Smooth muscle cell (in vitro differentiated cells): ENCODE measurements around the gene PKD1L1. TPM values are rescaled to one million over a fixed set of nuclear protein-coding genes. Genes with fewer than 3 reads are reported as not detected.

Source experiments
- DNase-seq: peaks from one replicate; lab custom pipeline; 2025; ENCODE audit not compliant: unreplicated experiment; lab: John Stamatoyannopoulos, UW
- H2AFZ ChIP-seq: fragments of 200-600 bp; sonication (generic); 2 replicates; pipeline ENCODE4 v1.6.0; 2016; ENCODE audit warnings: antibody characterized with exemption, low read depth, mild to moderate bottlenecking
- H3F3A ChIP-seq: fragments of 200-600 bp; sonication (generic); 2 replicates; pipeline ENCODE4 v1.6.0; 2017; ENCODE audit warnings: antibody characterized with exemption, low read depth
- H3K27ac ChIP-seq: fragments of 200-600 bp; sonication (generic); 2 replicates; pipeline ENCODE4 v1.5.1; 2016; ENCODE audit warnings: low read depth, mild to moderate bottlenecking
- H3K27me3 ChIP-seq: fragments of 200-600 bp; sonication (generic); 2 replicates; pipeline ENCODE4 v1.6.1; 2016; ENCODE audit warnings: low read depth, mild to moderate bottlenecking
- H3K36me3 ChIP-seq: fragments of 200-600 bp; sonication (generic); 2 replicates; pipeline ENCODE4 v1.5.1; 2016; ENCODE audit warnings: low read depth
- H3K4me1 ChIP-seq: fragments of 200-600 bp; sonication (generic); 2 replicates; pipeline ENCODE4 v1.5.1; 2016; ENCODE audit warnings: low read depth
- H3K4me2 ChIP-seq: fragments of 200-600 bp; sonication (generic); 2 replicates; pipeline ENCODE4 v1.6.0; 2016; ENCODE audit warnings: mild to moderate bottlenecking
- H3K4me3 ChIP-seq: fragments of 200-600 bp; sonication (generic); 2 replicates; pipeline ENCODE4 v1.5.1; 2016; ENCODE audit warnings: mild to moderate bottlenecking
- H3K79me2 ChIP-seq: fragments of 200-600 bp; sonication (generic); 2 replicates; pipeline ENCODE4 v1.6.0; 2016; ENCODE audit warnings: low read depth, mild to moderate bottlenecking
- H3K9ac ChIP-seq: fragments of 200-600 bp; sonication (generic); 2 replicates; pipeline ENCODE4 v1.6.0; 2016; ENCODE audit warnings: low read depth
- H3K9me3 ChIP-seq: fragments of 200-600 bp; sonication (generic); replicated peaks from 2 replicates; pipeline ENCODE4 v1.5.1; 2016; ENCODE audit warnings: low read depth
- H4K20me1 ChIP-seq: fragments of 200-600 bp; sonication (generic); 2 replicates; pipeline ENCODE4 v1.6.0; 2016; ENCODE audit warnings: low read depth
- CTCF ChIP-seq: fragments of 200-600 bp; sonication (generic); IDR thresholded peaks from 2 replicates; pipeline ENCODE4 v1.5.1; 2017; ENCODE audit warnings: borderline replicate concordance, mild to moderate bottlenecking, antibody characterized with exemption; ENCODE audit not compliant: insufficient read depth, poor library complexity, severe bottlenecking
- WGBS: methylation state at CpG from one replicate; pipeline ENCODE4 v1.1.7; 2016; ENCODE audit warnings: low lambda C conversion rate; 5-methylcytosine and 5-hydroxymethylcytosine counted together
- polyA plus RNA-seq: library from polyadenylated mRNA; unstranded; fragments of >200 nt; fragmentation: Nextera tagmentation; extraction: Ambion mirVana; gene quantifications from 2 replicates; pipeline ENCODE4 v1.2.1, GENCODE V29; 2016
- total RNA-seq: library from RNA; depleted of rRNA; stranded (reverse); fragments of >200 nt; gene quantifications from 2 replicates; pipeline ENCODE4 v1.2.3, GENCODE V29; 2014

Gene PKD1L1
- total and polyA plus RNA-seq, 2 experiments from 2014 or later = 0.04 to 0.06 TPM

DNA sequence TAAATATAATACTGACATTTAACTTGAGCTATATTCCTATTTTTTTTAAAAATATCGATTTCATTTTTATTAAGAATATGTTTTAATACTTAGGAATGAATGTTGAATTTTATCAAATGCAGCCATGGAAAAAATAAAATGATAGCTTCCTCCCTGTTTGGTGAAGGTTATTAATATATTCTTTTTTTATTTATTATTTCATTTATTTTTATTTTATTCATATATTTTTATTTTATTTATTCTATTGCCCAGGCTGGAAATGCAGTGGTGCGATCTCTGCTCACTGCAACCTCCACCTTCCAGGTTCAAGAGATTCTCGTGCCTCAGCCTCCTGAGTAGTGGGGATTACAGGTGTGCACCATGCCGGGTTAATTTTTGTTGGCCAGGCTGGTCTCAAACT is 160.2 kb downstream of the PKD1L1 start:
- no peak overlapping the region for H3K4me2 ChIP-seq
- H3K27me3 ChIP-seq = no peaks in the 10 kb centered on the region
- no peaks in the 10 kb centered on the region for H3K79me2 ChIP-seq
- H3F3A ChIP-seq = peaks cover 36% of the 10 kb centered on the region
- H4K20me1 ChIP-seq = no peaks in the 10 kb centered on the region
- no peaks in the 10 kb centered on the region for H3K9me3 ChIP-seq
- no peak overlapping the region for H3K9ac ChIP-seq
- H3K4me1 ChIP-seq = peaks cover 27% of the 10 kb centered on the region
- DNase-seq = no peak
- H3K36me3 ChIP-seq = no peaks in the 10 kb centered on the region
- H2AFZ ChIP-seq = no peak overlapping the region
- no peak overlapping the region for H3K4me3 ChIP-seq
- H3K27ac ChIP-seq = peak overlapping the region; percentile 99
- TF ChIP-seq CTCF = no peak
- WGBS = 95% methylated on average over 4 of the region's 4 CpGs

GRCh38 chr7:47787249-47788069 is 160.8 kb downstream of the PKD1L1 start:
- H2AFZ ChIP-seq = no peak overlapping the region
- H3K27me3 ChIP-seq = no peaks in the 10 kb centered on the region
- H3K4me3 ChIP-seq = no peak overlapping the region
- no peak for TF ChIP-seq CTCF
- peak overlapping the region; percentile 5 for H3K4me2 ChIP-seq
- no peaks in the 10 kb centered on the region for H3K9me3 ChIP-seq
- H3F3A ChIP-seq = peaks cover 42% of the 10 kb centered on the region
- H4K20me1 ChIP-seq = no peaks in the 10 kb centered on the region
- WGBS = 83% methylated on average over 9 of the region's 9 CpGs
- peak overlapping the region; percentile 99 for H3K27ac ChIP-seq
- no peak for DNase-seq
- peak overlapping the region; percentile 33 for H3K9ac ChIP-seq
- H3K79me2 ChIP-seq = no peaks in the 10 kb centered on the region
- H3K36me3 ChIP-seq = no peaks in the 10 kb centered on the region
- peaks cover 27% of the 10 kb centered on the region for H3K4me1 ChIP-seq

DNA sequence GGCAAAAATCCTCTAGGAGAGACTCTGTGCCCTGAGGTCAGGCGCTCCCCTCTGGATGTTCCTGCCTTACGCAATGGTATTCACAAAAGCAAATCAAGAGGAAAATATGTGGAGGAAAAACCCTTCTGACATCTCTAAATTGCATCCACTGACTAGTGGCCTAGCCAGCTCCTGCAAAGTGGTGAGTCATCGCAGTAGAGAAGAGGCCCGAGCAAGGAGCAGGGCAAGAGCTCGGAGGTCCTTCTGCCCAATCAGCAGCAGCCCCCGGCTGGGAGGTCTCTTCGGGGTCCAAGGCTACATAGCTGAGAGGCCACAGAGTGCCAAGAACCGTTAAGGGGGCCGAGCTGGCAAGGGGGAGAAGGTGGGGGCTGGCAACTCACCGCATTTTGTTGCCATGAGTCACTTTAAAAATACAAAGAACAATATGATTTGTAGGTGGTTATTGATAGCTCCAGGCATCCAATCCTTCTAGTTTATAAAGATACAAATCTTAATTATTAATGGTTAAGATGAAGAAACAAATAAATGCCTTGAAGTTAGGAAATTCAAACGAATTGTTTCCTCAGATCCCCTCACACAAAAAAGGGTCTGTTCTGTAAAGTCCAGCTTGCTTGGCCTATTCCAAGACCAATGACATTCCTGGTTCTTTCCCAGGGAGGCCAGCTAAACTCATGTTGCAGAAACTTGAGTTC is 161.6 kb downstream of the PKD1L1 start:
- Histone ChIP-seq H3F3A (peaks cover 43% of the 10 kb centered on the region), H3K9ac (peak overlapping the region; percentile 71), H3K27ac (peak overlapping the region; percentile 99), H3K4me3 (no peak overlapping the region), H2AFZ (no peak overlapping the region), H3K9me3 (no peaks in the 10 kb centered on the region), H4K20me1 (no peaks in the 10 kb centered on the region), H3K4me1 (peaks cover 27% of the 10 kb centered on the region), H3K36me3 (no peaks in the 10 kb centered on the region), H3K79me2 (no peaks in the 10 kb centered on the region), H3K4me2 (peak overlapping the region; percentile 22), H3K27me3 (no peaks in the 10 kb centered on the region)
- no peak for TF ChIP-seq CTCF
- 7% methylated on average over 11 of the region's 11 CpGs for WGBS
- peak; percentile 21 for DNase-seq
